HepG2 (cell line): ENCODE measurements around the gene NTMT1. TPM values are rescaled to one million over a fixed set of nuclear protein-coding genes. Genes with fewer than 3 reads are reported as not detected.
A peak's percentile ranks its signal among the peaks of the same experiment; 100 is the strongest.

Experiments used
- CREB3 ChIP-seq: sonication (generic); formaldehyde crosslinking; IDR thresholded peaks from 2 replicates; pipeline ENCODE4 v1.5.0; 2020; ENCODE audit warnings: missing genetic modification reagents
- CREM ChIP-seq, 2 experiments: sonication (generic) in 1 of 2; formaldehyde crosslinking in 1 of 2; IDR thresholded peaks; 2 replicates each; pipeline versions ENCODE4 v1.4.0 to v1.6.1; 2016 to 2020; ENCODE audit warnings: antibody characterized with exemption in 1 of 2, mild to moderate bottlenecking in 1 of 2, missing genetic modification reagents in 1 of 2
- KIAA2018 ChIP-seq: sonication (generic); formaldehyde crosslinking; IDR thresholded peaks from 2 replicates; pipeline ENCODE4 v1.5.0; 2020; ENCODE audit warnings: mild to moderate bottlenecking, missing genetic modification reagents, borderline replicate concordance
- MAFK ChIP-seq, 2 experiments: IDR thresholded peaks in 1 of 2; conservative IDR thresholded peaks in 1 of 2; 2 replicates each; pipeline ENCODE4 v1.6.1; 2011; ENCODE audit warnings: improper control_type of control experiment in 2 of 2, low read length in 2 of 2
- MED8 ChIP-seq: sonication (generic); formaldehyde crosslinking; IDR thresholded peaks from 2 replicates; pipeline ENCODE4 v1.8.1; 2023; ENCODE audit warnings: mild to moderate bottlenecking, missing genetic modification reagents; ENCODE audit not compliant: insufficient replicate concordance
- MYC ChIP-seq: sonication (generic); formaldehyde crosslinking; IDR thresholded peaks from 2 replicates; pipeline ENCODE4 v1.9.0; 2021; ENCODE audit warnings: missing genetic modification reagents, borderline replicate concordance
- NRL ChIP-seq: sonication (generic); formaldehyde crosslinking; IDR thresholded peaks from 2 replicates; pipeline ENCODE4 v1.5.0; 2020; ENCODE audit warnings: missing genetic modification reagents, mild to moderate bottlenecking, moderate library complexity, borderline replicate concordance
- RAD21 ChIP-seq: fragments of 450-650 bp; formaldehyde crosslinking; IDR thresholded peaks from 2 replicates; pipeline ENCODE4 v1.5.0; 2020; ENCODE audit warnings: mild to moderate bottlenecking
- ZFP91 ChIP-seq: sonication (generic); formaldehyde crosslinking; IDR thresholded peaks from 2 replicates; pipeline ENCODE4 v1.9.0; 2022; ENCODE audit warnings: missing genetic modification reagents, mild to moderate bottlenecking, borderline replicate concordance
- ZFYVE20 ChIP-seq: sonication (generic); formaldehyde crosslinking; IDR thresholded peaks from 2 replicates; pipeline ENCODE4 v1.8.0; 2023; ENCODE audit warnings: low read depth, mild to moderate bottlenecking, moderate library complexity, missing genetic modification reagents, borderline replicate concordance
- ZIK1 ChIP-seq: sonication (generic); formaldehyde crosslinking; IDR thresholded peaks from 2 replicates; pipeline ENCODE4 v1.5.0; 2020; ENCODE audit warnings: mild to moderate bottlenecking, low read depth, missing genetic modification reagents, borderline replicate concordance
- ZNF260 ChIP-seq: sonication (generic); formaldehyde crosslinking; IDR thresholded peaks from 2 replicates; pipeline ENCODE4 v1.4.0; 2020; ENCODE audit warnings: missing genetic modification reagents, low read depth, mild to moderate bottlenecking, borderline replicate concordance
- ZNF530 ChIP-seq: sonication (generic); formaldehyde crosslinking; IDR thresholded peaks from 2 replicates; pipeline ENCODE4 v1.5.0; 2020; ENCODE audit warnings: low read depth, mild to moderate bottlenecking, missing genetic modification reagents
- ZNF761 ChIP-seq: sonication (generic); formaldehyde crosslinking; conservative IDR thresholded peaks from 2 replicates; pipeline ENCODE4 v1.4.0; 2020; ENCODE audit warnings: mild to moderate bottlenecking, missing genetic modification reagents
- ZNF768 ChIP-seq: sonication (generic); formaldehyde crosslinking; IDR thresholded peaks from 2 replicates; pipeline ENCODE4 v1.4.0; 2020; ENCODE audit warnings: missing genetic modification reagents
- ZNF792 ChIP-seq: IDR thresholded peaks from 2 replicates; pipeline ENCODE4 v1.6.1; 2016
- polyA plus RNA-seq, 8 experiments: library from polyadenylated mRNA; depleted of rRNA in 3 of 8; stranded (reverse) in 7 of 8; unstranded in 1 of 8; fragments of >200 nt; fragmentation: Illumina TruSeq in 4 of 8; extraction: Trizol in 4 of 8; gene quantifications; 2 replicates each; pipeline versions ENCODE4 v1.2.1 to v1.2.3, GENCODE V29; 2011 to 2016; ENCODE audit warnings: low read depth in 4 of 8, missing spikeins in 1 of 8, mixed read lengths in 1 of 8; ENCODE audit not compliant: insufficient read depth in 1 of 8
- total RNA-seq, 5 experiments: library from RNA; depleted of rRNA; stranded (reverse); fragments of >200 nt; fragmentation: Illumina TruSeq; extraction: Trizol; gene quantifications; 2 replicates each; pipeline ENCODE4 v1.2.3, GENCODE V29; 2016; ENCODE audit warnings: low read depth in 1 of 5
- TF ChIP-seq, protein P1 (sequence below): sonication (generic); formaldehyde crosslinking; IDR thresholded peaks from 2 replicates; pipeline ENCODE4 v1.4.0; 2020; ENCODE audit warnings: mild to moderate bottlenecking, missing genetic modification reagents

The NTMT1 gene
- total and polyA plus RNA-seq, 2 of the 13 experiments (the other 11 are each of a cell fraction or from before 2014, with no cell fraction given), result 49.1 to 53.8 TPM

- TF ChIP-seq KIAA2018 (CRISPR knock-in tag), result no peak
- TF ChIP-seq NRL (CRISPR knock-in tag), result peak; percentile 47; the same call in 1 of the 2 replicates
- TF ChIP-seq ZFP91 (CRISPR knock-in tag), result peak; percentile 5; the same call in 1 of the 2 replicates
- no peak for TF ChIP-seq MAFK (conservative IDR thresholded peaks at IDR 0.05 in 1 of 2, IDR thresholded peaks at IDR 0.05 in 1 of 2; ENCODE audit: low read length in 2 of 2)
- TF ChIP-seq, protein P1, sequence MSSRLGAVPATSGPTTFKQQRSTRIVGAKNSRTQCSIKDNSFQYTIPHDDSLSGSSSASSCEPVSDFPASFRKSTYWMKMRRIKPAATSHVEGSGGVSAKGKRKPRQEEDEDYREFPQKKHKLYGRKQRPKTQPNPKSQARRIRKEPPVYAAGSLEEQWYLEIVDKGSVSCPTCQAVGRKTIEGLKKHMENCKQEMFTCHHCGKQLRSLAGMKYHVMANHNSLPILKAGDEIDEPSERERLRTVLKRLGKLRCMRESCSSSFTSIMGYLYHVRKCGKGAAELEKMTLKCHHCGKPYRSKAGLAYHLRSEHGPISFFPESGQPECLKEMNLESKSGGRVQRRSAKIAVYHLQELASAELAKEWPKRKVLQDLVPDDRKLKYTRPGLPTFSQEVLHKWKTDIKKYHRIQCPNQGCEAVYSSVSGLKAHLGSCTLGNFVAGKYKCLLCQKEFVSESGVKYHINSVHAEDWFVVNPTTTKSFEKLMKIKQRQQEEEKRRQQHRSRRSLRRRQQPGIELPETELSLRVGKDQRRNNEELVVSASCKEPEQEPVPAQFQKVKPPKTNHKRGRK (CRISPR knock-in tag), result no peak
- no peak for TF ChIP-seq ZNF761 (CRISPR knock-in tag)
- no peak for TF ChIP-seq ZNF260 (CRISPR knock-in tag)
- TF ChIP-seq RAD21 (CRISPR knock-in tag), result 0 out of 2 replicates have a peak, but pooled peaks have one; percentile 6
- TF ChIP-seq ZFYVE20 (CRISPR knock-in tag), result no peak
- no peak for TF ChIP-seq MYC (CRISPR knock-in tag)
- TF ChIP-seq ZNF530 (CRISPR knock-in tag), result no peak
- no peak for TF ChIP-seq CREM (IDR thresholded peaks at IDR 0.05)
- no peak for TF ChIP-seq CREM (CRISPR knock-in tag; IDR thresholded peaks at IDR 0.05)
- no peak for TF ChIP-seq ZNF768
- no peak for TF ChIP-seq MED8
- no peak for TF ChIP-seq CREB3
- no peak for TF ChIP-seq ZIK1 (CRISPR knock-in tag)
- TF ChIP-seq ZNF792 (CRISPR knock-in tag), result no peak
Observed at GRCh38 chr9:129611307-129611800, 14.6 kb upstream of the NTMT1 start (continued).
